HepG2 (cell line): ENCODE data around the gene ZKSCAN1. TPM values are rescaled to one million over a fixed set of nuclear protein-coding genes. Genes with fewer than 3 reads are reported as not detected.

Experiments used
- GFI1 ChIP-seq: sonication (generic); formaldehyde crosslinking; IDR thresholded peaks from 2 replicates; pipeline ENCODE4 v1.5.0; 2020; ENCODE audit warnings: missing genetic modification reagents, mild to moderate bottlenecking, borderline replicate concordance
- HNF1B ChIP-seq: sonication (generic); formaldehyde crosslinking; IDR thresholded peaks from 2 replicates; pipeline ENCODE4 v1.5.1; 2020; ENCODE audit warnings: mild to moderate bottlenecking, moderate library complexity, missing genetic modification reagents
- IKZF4 ChIP-seq: sonication (generic); formaldehyde crosslinking; IDR thresholded peaks from 2 replicates; pipeline ENCODE4 v1.5.1; 2020; ENCODE audit warnings: borderline replicate concordance, mild to moderate bottlenecking, low read depth, missing genetic modification reagents; ENCODE audit errors: not compliant biosample characterization
- KDM4B ChIP-seq: sonication (generic); formaldehyde crosslinking; IDR thresholded peaks from 2 replicates; pipeline ENCODE4 v1.4.0; 2020; ENCODE audit warnings: missing genetic modification reagents
- KLF16 ChIP-seq, 2 experiments: sonication (generic) in 1 of 2; formaldehyde crosslinking in 1 of 2; IDR thresholded peaks; 2 replicates each; pipeline versions ENCODE4 v1.6.1 to v1.8.0; 2016 to 2023; ENCODE audit warnings: missing genetic modification reagents in 2 of 2, missing compliant biosample characterization in 1 of 2
- MTF1 ChIP-seq: sonication (generic); formaldehyde crosslinking; IDR thresholded peaks from 2 replicates; pipeline ENCODE4 v1.5.0; 2020; ENCODE audit warnings: missing genetic modification reagents
- NFKB2 ChIP-seq: sonication (generic); formaldehyde crosslinking; IDR thresholded peaks from 2 replicates; pipeline ENCODE4 v1.4.0; 2020; ENCODE audit warnings: missing genetic modification reagents, borderline replicate concordance
- PHF5A ChIP-seq: IDR thresholded peaks from one replicate; pipeline ENCODE4 v1.6.1; 2018; ENCODE audit warnings: low read depth, missing genetic modification reagents; ENCODE audit not compliant: unreplicated experiment
- TBX2 ChIP-seq: sonication (generic); formaldehyde crosslinking; IDR thresholded peaks from 2 replicates; pipeline ENCODE4 v1.5.0; 2020; ENCODE audit warnings: missing genetic modification reagents, mild to moderate bottlenecking, borderline replicate concordance
- ZEB1 ChIP-seq: IDR thresholded peaks from 2 replicates; pipeline ENCODE4 v1.6.1; 2012; ENCODE audit warnings: mild to moderate bottlenecking, low read depth, inconsistent platforms; ENCODE audit not compliant: insufficient replicate concordance
- ZFP36L1 ChIP-seq: sonication (generic); formaldehyde crosslinking; IDR thresholded peaks from 2 replicates; pipeline ENCODE4 v1.8.0; 2022; ENCODE audit warnings: mild to moderate bottlenecking, missing genetic modification reagents, moderate library complexity
- ZFY ChIP-seq: sonication (generic); formaldehyde crosslinking; IDR thresholded peaks from 2 replicates; pipeline ENCODE4 v1.4.0; 2020; ENCODE audit warnings: missing genetic modification reagents
- ZNF260 ChIP-seq: sonication (generic); formaldehyde crosslinking; IDR thresholded peaks from 2 replicates; pipeline ENCODE4 v1.4.0; 2020; ENCODE audit warnings: missing genetic modification reagents, low read depth, mild to moderate bottlenecking, borderline replicate concordance
- ZNF343 ChIP-seq: sonication (generic); formaldehyde crosslinking; IDR thresholded peaks from 2 replicates; pipeline ENCODE4 v1.4.0; 2020; ENCODE audit warnings: mild to moderate bottlenecking, missing genetic modification reagents
- ZNF350 ChIP-seq: sonication (generic); formaldehyde crosslinking; IDR thresholded peaks from 2 replicates; pipeline ENCODE4 v1.4.0; 2020; ENCODE audit warnings: mild to moderate bottlenecking, low read depth, missing genetic modification reagents, borderline replicate concordance
- ZNF451 ChIP-seq: sonication (generic); formaldehyde crosslinking; IDR thresholded peaks from 2 replicates; pipeline ENCODE4 v1.5.0; 2020; ENCODE audit warnings: mild to moderate bottlenecking, missing genetic modification reagents
- ZNF550 ChIP-seq: sonication (generic); formaldehyde crosslinking; IDR thresholded peaks from 2 replicates; pipeline ENCODE4 v1.4.0; 2020; ENCODE audit warnings: mild to moderate bottlenecking, missing genetic modification reagents, borderline replicate concordance
- ZNF616 ChIP-seq: sonication (generic); formaldehyde crosslinking; IDR thresholded peaks from 2 replicates; pipeline ENCODE4 v1.5.0; 2020; ENCODE audit warnings: low read depth, mild to moderate bottlenecking, missing genetic modification reagents
- ZNF747 ChIP-seq: sonication (generic); formaldehyde crosslinking; IDR thresholded peaks from 2 replicates; pipeline ENCODE4 v1.8.1; 2023; ENCODE audit warnings: missing genetic modification reagents, mild to moderate bottlenecking, borderline replicate concordance
- polyA plus RNA-seq, 8 experiments: library from polyadenylated mRNA; depleted of rRNA in 3 of 8; stranded (reverse) in 7 of 8; unstranded in 1 of 8; fragments of >200 nt; fragmentation: Illumina TruSeq in 4 of 8; extraction: Trizol in 4 of 8; gene quantifications; 2 replicates each; pipeline versions ENCODE4 v1.2.1 to v1.2.3, GENCODE V29; 2011 to 2016; ENCODE audit warnings: low read depth in 4 of 8, missing spikeins in 1 of 8, mixed read lengths in 1 of 8; ENCODE audit not compliant: insufficient read depth in 1 of 8
- total RNA-seq, 5 experiments: library from RNA; depleted of rRNA; stranded (reverse); fragments of >200 nt; fragmentation: Illumina TruSeq; extraction: Trizol; gene quantifications; 2 replicates each; pipeline ENCODE4 v1.2.3, GENCODE V29; 2016; ENCODE audit warnings: low read depth in 1 of 5
- TF ChIP-seq, protein P1 (sequence below): sonication (generic); formaldehyde crosslinking; IDR thresholded peaks from 2 replicates; pipeline ENCODE4 v1.4.0; 2020; ENCODE audit warnings: missing genetic modification reagents, mild to moderate bottlenecking, borderline replicate concordance
- TF ChIP-seq, protein P2 (sequence below): fragments of 450-650 bp; IDR thresholded peaks from 2 replicates; pipeline ENCODE4 v1.6.1; 2017; ENCODE audit warnings: mild to moderate bottlenecking
- TF ChIP-seq, protein P3 (sequence below): sonication (generic); formaldehyde crosslinking; IDR thresholded peaks from 2 replicates; pipeline ENCODE4 v1.4.0; 2020; ENCODE audit warnings: missing genetic modification reagents

Gene ZKSCAN1
- total and polyA plus RNA-seq, 2 of the 13 experiments (the other 11 are each of a cell fraction or from before 2014, with no cell fraction given): 46.4 to 60.6 TPM

GRCh38 chr7:100017300-100017699 lies 1.9 kb downstream of the ZKSCAN1 start (continued):
- TF ChIP-seq, protein P1, sequence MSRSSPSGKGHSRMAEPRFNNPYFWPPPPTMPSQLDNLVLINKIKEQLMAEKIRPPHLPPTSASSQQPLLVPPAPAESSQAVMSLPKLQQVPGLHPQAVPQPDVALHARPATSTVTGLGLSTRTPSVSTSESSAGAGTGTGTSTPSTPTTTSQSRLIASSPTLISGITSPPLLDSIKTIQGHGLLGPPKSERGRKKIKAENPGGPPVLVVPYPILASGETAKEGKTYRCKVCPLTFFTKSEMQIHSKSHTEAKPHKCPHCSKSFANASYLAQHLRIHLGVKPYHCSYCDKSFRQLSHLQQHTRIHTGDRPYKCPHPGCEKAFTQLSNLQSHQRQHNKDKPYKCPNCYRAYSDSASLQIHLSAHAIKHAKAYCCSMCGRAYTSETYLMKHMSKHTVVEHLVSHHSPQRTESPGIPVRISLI (CRISPR knock-in tag): peak; percentile 37; the same call in 1 of the 2 replicates
- TF ChIP-seq ZFY (CRISPR knock-in tag) (no peak), TBX2 (CRISPR knock-in tag) (0 out of 2 replicates have a peak, but pooled peaks have one; percentile 14), ZNF550 (CRISPR knock-in tag) (no peak), ZNF747 (CRISPR knock-in tag) (no peak), ZNF260 (CRISPR knock-in tag) (no peak), ZFP36L1 (CRISPR knock-in tag) (no peak), KLF16 (CRISPR knock-in tag; IDR thresholded peaks at IDR 0.05) (0 out of 4 replicates have a peak, but pooled peaks of 1 of the 2 experiments have one; percentile 10), HNF1B (no peak), ZNF451 (CRISPR knock-in tag) (no peak), ZNF350 (CRISPR knock-in tag) (no peak), PHF5A (CRISPR knock-in tag) (no peak), NFKB2 (CRISPR knock-in tag) (peak; percentile 24; the same call in 1 of the 2 replicates), GFI1 (CRISPR knock-in tag) (peak; percentile 55; the same call in 1 of the 2 replicates), ZEB1 (no peak), IKZF4 (CRISPR knock-in tag) (peak; percentile 27), MTF1 (CRISPR knock-in tag) (no peak), ZNF343 (no peak), ZNF616 (CRISPR knock-in tag) (no peak), KDM4B (no peak)
- TF ChIP-seq, protein P2, sequence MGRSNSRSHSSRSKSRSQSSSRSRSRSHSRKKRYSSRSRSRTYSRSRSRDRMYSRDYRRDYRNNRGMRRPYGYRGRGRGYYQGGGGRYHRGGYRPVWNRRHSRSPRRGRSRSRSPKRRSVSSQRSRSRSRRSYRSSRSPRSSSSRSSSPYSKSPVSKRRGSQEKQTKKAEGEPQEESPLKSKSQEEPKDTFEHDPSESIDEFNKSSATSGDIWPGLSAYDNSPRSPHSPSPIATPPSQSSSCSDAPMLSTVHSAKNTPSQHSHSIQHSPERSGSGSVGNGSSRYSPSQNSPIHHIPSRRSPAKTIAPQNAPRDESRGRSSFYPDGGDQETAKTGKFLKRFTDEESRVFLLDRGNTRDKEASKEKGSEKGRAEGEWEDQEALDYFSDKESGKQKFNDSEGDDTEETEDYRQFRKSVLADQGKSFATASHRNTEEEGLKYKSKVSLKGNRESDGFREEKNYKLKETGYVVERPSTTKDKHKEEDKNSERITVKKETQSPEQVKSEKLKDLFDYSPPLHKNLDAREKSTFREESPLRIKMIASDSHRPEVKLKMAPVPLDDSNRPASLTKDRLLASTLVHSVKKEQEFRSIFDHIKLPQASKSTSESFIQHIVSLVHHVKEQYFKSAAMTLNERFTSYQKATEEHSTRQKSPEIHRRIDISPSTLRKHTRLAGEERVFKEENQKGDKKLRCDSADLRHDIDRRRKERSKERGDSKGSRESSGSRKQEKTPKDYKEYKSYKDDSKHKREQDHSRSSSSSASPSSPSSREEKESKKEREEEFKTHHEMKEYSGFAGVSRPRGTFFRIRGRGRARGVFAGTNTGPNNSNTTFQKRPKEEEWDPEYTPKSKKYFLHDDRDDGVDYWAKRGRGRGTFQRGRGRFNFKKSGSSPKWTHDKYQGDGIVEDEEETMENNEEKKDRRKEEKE: no peak
- TF ChIP-seq, protein P3, sequence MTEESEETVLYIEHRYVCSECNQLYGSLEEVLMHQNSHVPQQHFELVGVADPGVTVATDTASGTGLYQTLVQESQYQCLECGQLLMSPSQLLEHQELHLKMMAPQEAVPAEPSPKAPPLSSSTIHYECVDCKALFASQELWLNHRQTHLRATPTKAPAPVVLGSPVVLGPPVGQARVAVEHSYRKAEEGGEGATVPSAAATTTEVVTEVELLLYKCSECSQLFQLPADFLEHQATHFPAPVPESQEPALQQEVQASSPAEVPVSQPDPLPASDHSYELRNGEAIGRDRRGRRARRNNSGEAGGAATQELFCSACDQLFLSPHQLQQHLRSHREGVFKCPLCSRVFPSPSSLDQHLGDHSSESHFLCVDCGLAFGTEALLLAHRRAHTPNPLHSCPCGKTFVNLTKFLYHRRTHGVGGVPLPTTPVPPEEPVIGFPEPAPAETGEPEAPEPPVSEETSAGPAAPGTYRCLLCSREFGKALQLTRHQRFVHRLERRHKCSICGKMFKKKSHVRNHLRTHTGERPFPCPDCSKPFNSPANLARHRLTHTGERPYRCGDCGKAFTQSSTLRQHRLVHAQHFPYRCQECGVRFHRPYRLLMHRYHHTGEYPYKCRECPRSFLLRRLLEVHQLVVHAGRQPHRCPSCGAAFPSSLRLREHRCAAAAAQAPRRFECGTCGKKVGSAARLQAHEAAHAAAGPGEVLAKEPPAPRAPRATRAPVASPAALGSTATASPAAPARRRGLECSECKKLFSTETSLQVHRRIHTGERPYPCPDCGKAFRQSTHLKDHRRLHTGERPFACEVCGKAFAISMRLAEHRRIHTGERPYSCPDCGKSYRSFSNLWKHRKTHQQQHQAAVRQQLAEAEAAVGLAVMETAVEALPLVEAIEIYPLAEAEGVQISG: peak; percentile 92
